ENCODE data around the gene APRT.
A peak's percentile ranks its signal among the peaks of the same experiment; 100 is the strongest.

The APRT gene

DNA sequence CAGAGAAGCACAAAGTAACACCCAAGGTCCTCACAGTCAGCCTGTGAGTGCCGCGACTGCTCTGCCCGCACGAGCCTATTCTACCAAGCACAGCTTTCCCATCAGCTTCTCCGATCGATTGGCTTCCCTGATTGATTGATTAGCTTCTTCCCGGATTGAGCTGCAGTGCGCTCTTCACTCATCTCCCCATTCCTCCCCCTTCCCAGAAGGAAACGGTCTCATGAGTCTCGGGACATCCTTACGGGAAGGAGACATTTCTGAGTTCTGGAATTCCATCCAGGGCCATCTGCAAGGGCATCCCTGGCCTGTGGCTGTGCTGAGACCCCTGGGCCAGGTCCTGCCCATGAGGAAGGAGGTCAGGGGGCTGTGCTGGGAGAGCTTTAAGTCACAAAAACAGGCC is 44.8 kb downstream of the APRT start:
- H3K9me3 ChIP-seq (ENCODE audit: control insufficient read depth, insufficient read depth, low read length) = no peaks in the 10 kb centered on the region
- no peak overlapping the region for H3K4me3 ChIP-seq (ENCODE audit: low read depth, low read length)
- no peaks in the 10 kb centered on the region; the same call in 1 of the 2 replicates for H3K27me3 ChIP-seq (ENCODE audit: control insufficient read depth, insufficient read depth, low read length)
- no peaks in the 10 kb centered on the region for H3K36me3 ChIP-seq (ENCODE audit: control insufficient read depth, insufficient read depth, low read length)
- H3K4me1 ChIP-seq (ENCODE audit: control insufficient read depth, insufficient read depth, low read length) = peaks cover 56% of the 10 kb centered on the region
- H3K9ac ChIP-seq (ENCODE audit: low read depth, low read length) = no peak overlapping the region
- no peak overlapping the region for H3K27ac ChIP-seq (ENCODE audit: low read depth, low read length)

DNA sequence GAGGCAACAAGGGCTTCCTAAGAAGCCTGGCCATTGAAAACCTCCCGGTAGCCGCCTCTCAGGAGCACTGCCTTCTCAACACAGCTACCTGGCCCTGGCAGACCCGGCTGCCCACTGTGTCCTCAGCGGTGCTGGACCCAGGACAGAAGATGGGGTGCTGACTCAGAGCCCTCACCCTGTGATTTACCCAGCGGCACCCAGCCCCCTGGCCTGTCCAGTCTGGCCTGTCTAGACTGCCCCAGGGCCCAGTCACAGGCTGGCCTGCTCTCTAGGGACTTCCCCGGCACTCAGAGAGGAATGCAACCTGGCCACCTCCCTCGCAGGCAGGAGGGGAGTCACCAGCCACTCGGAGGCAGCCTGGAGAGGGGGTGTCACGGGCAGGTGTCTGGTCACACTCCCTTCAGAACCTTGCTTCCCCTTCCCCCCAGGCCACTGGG is 46.8 kb downstream of the APRT start:
- Histone ChIP-seq H3K27ac (ENCODE audit: low read depth, low read length) (no peak overlapping the region), H3K4me1 (ENCODE audit: control insufficient read depth, insufficient read depth, low read length) (peaks cover 42% of the 10 kb centered on the region), H3K27me3 (ENCODE audit: control insufficient read depth, insufficient read depth, low read length) (no peaks in the 10 kb centered on the region), H3K9ac (ENCODE audit: low read depth, low read length) (no peak overlapping the region), H3K36me3 (ENCODE audit: control insufficient read depth, insufficient read depth, low read length) (no peaks in the 10 kb centered on the region), H3K4me3 (ENCODE audit: low read depth, low read length) (no peak overlapping the region), H3K9me3 (ENCODE audit: control insufficient read depth, insufficient read depth, low read length) (no peaks in the 10 kb centered on the region)

DNA sequence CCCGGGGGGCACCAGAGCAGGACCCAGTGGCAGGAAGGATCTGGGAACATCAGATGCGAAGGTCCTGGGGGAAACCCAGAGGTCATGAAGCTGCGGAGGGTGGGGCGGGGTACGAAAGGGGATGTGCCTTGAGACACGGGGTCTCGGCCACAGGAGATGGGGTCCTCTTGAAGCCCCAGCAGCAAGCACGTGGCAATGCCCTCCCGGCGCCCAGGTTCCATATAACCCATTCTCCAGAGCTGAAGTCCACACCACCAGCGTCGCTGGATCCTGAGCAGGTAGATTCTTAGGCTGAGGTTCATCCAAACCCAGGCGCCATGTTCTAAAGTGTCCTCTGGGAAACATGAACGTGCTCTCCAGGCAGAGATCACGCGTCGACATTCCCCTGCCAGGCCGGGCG is 47.6 kb downstream of the APRT start:
- H3K9ac ChIP-seq (ENCODE audit: low read depth, low read length) = no peak overlapping the region
- no peaks in the 10 kb centered on the region for H3K27me3 ChIP-seq (ENCODE audit: control insufficient read depth, insufficient read depth, low read length)
- H3K4me1 ChIP-seq (ENCODE audit: control insufficient read depth, insufficient read depth, low read length) = peaks cover 37% of the 10 kb centered on the region
- H3K9me3 ChIP-seq (ENCODE audit: control insufficient read depth, insufficient read depth, low read length) = no peaks in the 10 kb centered on the region
- no peaks in the 10 kb centered on the region for H3K36me3 ChIP-seq (ENCODE audit: control insufficient read depth, insufficient read depth, low read length)
- H3K4me3 ChIP-seq (ENCODE audit: low read depth, low read length) = no peak overlapping the region
- H3K27ac ChIP-seq (ENCODE audit: low read depth, low read length) = peak overlapping the region; percentile 75

DNA sequence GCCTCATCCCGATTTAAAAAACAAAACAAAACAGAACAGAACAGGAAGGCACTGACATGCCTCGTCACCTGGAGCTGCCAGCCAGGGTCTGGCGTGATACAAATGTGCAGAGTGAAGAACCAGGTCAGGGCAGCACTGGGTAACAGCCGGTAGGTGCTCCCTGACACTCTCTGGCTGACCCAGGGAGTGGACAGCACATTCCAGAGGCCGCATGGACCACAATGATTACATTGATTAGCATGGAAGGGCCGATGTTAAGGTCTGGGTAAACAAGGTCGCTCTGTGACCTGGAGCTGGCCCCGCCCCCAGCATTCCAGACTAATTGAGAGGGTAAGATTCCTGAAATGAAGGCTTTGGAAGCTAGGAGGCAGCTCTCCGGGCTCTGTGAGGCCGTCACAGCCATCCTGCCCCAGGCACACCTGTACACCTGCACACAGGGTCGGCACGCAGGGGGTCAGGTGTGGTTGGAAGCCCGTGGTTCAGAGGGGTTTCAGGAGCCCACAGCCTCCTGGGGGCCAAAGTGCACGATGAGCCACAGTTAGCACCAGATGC is 48.1 kb downstream of the APRT start:
- no peaks in the 10 kb centered on the region for H3K27me3 ChIP-seq (ENCODE audit: control insufficient read depth, insufficient read depth, low read length)
- no peak overlapping the region for H3K9ac ChIP-seq (ENCODE audit: low read depth, low read length)
- H3K9me3 ChIP-seq (ENCODE audit: control insufficient read depth, insufficient read depth, low read length) = no peaks in the 10 kb centered on the region
- peaks cover 40% of the 10 kb centered on the region for H3K4me1 ChIP-seq (ENCODE audit: control insufficient read depth, insufficient read depth, low read length)
- H3K4me3 ChIP-seq (ENCODE audit: low read depth, low read length) = no peak overlapping the region
- H3K36me3 ChIP-seq (ENCODE audit: control insufficient read depth, insufficient read depth, low read length) = no peaks in the 10 kb centered on the region
- H3K27ac ChIP-seq (ENCODE audit: low read depth, low read length) = peak overlapping the region; percentile 75

DNA sequence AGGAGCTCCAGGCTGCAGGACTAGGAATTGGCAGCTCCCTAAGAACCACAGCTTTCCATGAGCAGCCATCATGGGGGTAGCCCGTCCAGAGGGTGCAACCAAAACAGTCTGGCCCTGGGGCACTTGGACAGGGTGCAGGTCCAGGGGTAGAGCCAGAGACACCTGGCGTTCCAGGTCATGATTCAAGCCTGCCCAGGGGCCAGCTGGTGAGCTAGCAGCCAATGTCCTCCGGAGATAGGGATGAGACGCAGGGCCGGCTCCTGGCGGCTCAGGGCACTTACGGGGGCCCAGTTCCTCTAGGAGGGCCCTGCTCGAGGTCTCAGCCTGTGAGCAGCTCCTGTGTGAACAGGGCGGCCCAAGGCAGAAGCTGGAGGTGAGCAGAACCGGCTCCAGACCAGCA is 48.8 kb downstream of the APRT start:
- Histone ChIP-seq H3K4me3 (ENCODE audit: low read depth, low read length) (no peak overlapping the region), H3K9me3 (ENCODE audit: control insufficient read depth, insufficient read depth, low read length) (no peaks in the 10 kb centered on the region), H3K4me1 (ENCODE audit: control insufficient read depth, insufficient read depth, low read length) (peaks cover 35% of the 10 kb centered on the region), H3K36me3 (ENCODE audit: control insufficient read depth, insufficient read depth, low read length) (no peaks in the 10 kb centered on the region), H3K27ac (ENCODE audit: low read depth, low read length) (peak overlapping the region; percentile 75), H3K27me3 (ENCODE audit: control insufficient read depth, insufficient read depth, low read length) (no peaks in the 10 kb centered on the region), H3K9ac (ENCODE audit: low read depth, low read length) (no peak overlapping the region)

DNA sequence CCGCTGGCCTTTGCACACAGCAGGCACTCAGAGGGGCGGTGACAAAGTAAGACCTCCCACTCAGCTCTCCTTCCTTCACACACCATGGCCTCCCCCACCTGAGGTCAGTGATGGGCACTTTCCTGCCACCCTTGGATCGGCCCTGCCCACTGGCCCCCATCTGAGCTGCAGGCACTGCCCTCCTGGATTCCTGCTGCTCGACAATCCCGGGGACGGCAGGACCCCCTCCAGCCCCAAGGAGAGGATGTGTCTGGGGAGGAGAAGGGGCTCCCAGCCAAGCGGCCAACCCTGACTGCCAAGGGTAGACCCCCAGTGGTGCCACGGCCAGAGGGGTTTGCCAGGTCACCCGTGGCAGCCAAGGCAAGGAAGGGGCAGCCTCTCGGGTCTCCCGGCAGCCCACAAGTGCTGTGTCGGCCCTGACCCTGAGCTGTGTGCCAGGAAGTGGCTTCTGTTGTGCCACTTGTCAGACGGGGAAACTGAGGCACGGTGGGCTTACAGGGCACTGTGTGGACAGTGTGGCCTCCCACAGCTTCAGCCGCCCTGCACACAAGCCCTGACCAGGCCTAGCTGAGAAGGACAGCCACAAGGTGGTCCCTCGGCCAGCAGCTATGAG is 49.4 kb downstream of the APRT start:
- Histone ChIP-seq H3K4me3 (ENCODE audit: low read depth, low read length) (no peak overlapping the region), H3K27me3 (ENCODE audit: control insufficient read depth, insufficient read depth, low read length) (no peaks in the 10 kb centered on the region), H3K36me3 (ENCODE audit: control insufficient read depth, insufficient read depth, low read length) (no peaks in the 10 kb centered on the region), H3K9me3 (ENCODE audit: control insufficient read depth, insufficient read depth, low read length) (no peaks in the 10 kb centered on the region), H3K27ac (ENCODE audit: low read depth, low read length) (no peak overlapping the region), H3K9ac (ENCODE audit: low read depth, low read length) (no peak overlapping the region), H3K4me1 (ENCODE audit: control insufficient read depth, insufficient read depth, low read length) (peaks cover 34% of the 10 kb centered on the region)

DNA sequence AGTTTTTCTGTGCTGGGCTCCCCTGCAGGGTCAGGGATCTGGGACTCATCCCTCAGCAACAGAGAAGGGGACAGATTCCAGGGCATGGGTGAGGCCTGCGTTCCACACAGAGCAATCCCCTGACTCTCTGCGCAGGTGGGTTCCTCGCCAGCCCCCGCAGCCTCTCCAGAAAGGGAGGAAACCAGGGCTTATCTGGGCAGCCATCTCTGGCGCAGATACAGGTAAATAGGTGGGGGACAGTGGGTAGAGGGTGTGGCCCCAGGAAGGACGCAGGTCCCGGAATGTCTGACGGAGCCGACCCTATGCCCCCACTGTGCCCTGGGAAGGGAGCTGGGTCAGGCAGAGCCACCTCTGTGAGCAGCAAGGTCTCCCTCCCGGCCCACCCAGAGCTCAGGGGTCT is 49.9 kb downstream of the APRT start:
- Histone ChIP-seq H3K4me3 (ENCODE audit: low read depth, low read length) (no peak overlapping the region), H3K27ac (ENCODE audit: low read depth, low read length) (no peak overlapping the region), H3K27me3 (ENCODE audit: control insufficient read depth, insufficient read depth, low read length) (no peaks in the 10 kb centered on the region), H3K9me3 (ENCODE audit: control insufficient read depth, insufficient read depth, low read length) (no peaks in the 10 kb centered on the region), H3K36me3 (ENCODE audit: control insufficient read depth, insufficient read depth, low read length) (no peaks in the 10 kb centered on the region), H3K9ac (ENCODE audit: low read depth, low read length) (no peak overlapping the region), H3K4me1 (ENCODE audit: control insufficient read depth, insufficient read depth, low read length) (peaks cover 34% of the 10 kb centered on the region)

DNA sequence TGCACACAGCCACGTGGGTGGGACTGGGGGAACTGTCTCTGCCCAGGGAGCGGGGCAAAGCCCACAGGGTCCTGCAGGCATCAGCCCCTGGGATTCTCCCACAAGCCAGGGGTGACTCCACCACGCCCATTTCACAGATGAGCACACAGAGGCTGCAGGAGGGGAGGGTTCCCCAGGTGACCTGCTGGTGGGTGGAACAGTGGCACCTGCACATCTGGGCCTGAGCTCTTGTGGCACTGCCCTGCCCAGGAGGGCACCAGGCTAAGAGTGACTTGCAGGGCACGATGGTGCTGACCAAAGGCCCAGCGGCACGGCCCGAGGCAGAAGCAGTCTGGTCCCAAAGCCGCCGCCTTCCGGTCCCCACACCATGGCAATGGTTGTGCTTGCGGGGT is 50.6 kb downstream of the APRT start:
- no peaks in the 10 kb centered on the region for H3K27me3 ChIP-seq (ENCODE audit: control insufficient read depth, insufficient read depth, low read length)
- H3K4me3 ChIP-seq (ENCODE audit: low read depth, low read length) = no peak overlapping the region
- H3K9me3 ChIP-seq (ENCODE audit: control insufficient read depth, insufficient read depth, low read length) = no peaks in the 10 kb centered on the region
- H3K36me3 ChIP-seq (ENCODE audit: control insufficient read depth, insufficient read depth, low read length) = no peaks in the 10 kb centered on the region
- H3K27ac ChIP-seq (ENCODE audit: low read depth, low read length) = no peak overlapping the region
- H3K9ac ChIP-seq (ENCODE audit: low read depth, low read length) = no peak overlapping the region
- H3K4me1 ChIP-seq (ENCODE audit: control insufficient read depth, insufficient read depth, low read length) = peaks cover 34% of the 10 kb centered on the region

DNA sequence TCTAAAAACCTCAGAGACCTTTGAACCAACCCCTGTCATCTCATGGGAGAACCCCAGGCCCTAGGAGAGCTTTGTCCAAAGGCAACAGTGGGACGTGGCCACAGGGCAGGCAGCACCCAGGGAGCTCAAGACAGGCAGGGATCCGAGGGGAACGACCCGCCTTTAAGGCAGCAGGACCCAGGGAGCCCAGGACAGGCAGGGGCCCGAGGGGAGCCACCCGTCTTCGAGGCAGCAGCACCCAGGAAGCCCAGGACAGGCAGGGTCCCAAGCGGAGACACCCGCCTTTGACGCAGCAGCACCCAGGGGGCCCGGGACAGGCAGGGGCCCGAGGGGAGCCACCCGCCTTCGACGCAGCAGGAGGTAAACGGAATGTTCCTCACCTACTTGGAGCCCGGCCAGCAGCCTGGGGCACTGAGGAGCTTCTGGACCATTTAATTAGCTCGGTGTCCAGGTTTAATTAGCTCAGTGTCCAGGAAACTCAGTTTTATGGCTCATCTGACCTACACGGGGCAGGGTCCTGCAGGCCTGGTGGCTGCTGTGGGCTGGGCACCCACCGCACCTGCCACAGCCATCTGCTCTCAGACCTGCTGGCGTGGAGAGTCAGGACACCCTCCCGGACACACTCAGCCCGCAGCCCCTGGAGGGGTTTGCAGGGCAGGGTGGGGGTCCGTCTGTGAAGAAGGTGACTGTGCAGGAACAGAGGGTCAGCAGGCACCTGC is 51.1 kb downstream of the APRT start:
- Histone ChIP-seq H3K9ac (ENCODE audit: low read depth, low read length) (no peak overlapping the region), H3K27me3 (ENCODE audit: control insufficient read depth, insufficient read depth, low read length) (no peaks in the 10 kb centered on the region), H3K4me1 (ENCODE audit: control insufficient read depth, insufficient read depth, low read length) (peaks cover 34% of the 10 kb centered on the region), H3K4me3 (ENCODE audit: low read depth, low read length) (no peak overlapping the region), H3K36me3 (ENCODE audit: control insufficient read depth, insufficient read depth, low read length) (no peaks in the 10 kb centered on the region), H3K9me3 (ENCODE audit: control insufficient read depth, insufficient read depth, low read length) (no peaks in the 10 kb centered on the region), H3K27ac (ENCODE audit: low read depth, low read length) (peak overlapping the region; percentile 67)

DNA sequence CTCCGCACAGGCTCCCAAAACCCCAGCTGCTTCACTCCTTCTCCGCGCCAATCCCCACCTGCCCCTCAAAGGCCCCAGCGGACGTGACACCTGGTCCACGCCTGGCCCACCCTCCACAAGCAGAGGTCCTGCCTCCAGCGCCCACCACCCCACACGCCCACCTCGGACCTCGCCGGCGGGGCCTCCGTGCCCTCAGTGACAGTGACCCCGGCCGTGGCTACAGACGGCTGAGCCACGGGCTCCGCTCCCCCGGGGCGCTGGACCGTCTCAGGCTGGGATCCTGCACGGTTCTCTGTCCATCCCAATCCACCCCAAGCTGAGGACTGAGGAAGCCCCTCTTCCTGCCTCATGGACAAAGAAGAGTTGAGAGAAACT is 51.8 kb downstream of the APRT start:
- no peaks in the 10 kb centered on the region for H3K27me3 ChIP-seq (ENCODE audit: control insufficient read depth, insufficient read depth, low read length)
- H3K4me1 ChIP-seq (ENCODE audit: control insufficient read depth, insufficient read depth, low read length) = peaks cover 34% of the 10 kb centered on the region
- H3K4me3 ChIP-seq (ENCODE audit: low read depth, low read length) = no peak overlapping the region
- no peaks in the 10 kb centered on the region for H3K9me3 ChIP-seq (ENCODE audit: control insufficient read depth, insufficient read depth, low read length)
- H3K27ac ChIP-seq (ENCODE audit: low read depth, low read length) = peak overlapping the region; percentile 67
- H3K36me3 ChIP-seq (ENCODE audit: control insufficient read depth, insufficient read depth, low read length) = no peaks in the 10 kb centered on the region
- no peak overlapping the region for H3K9ac ChIP-seq (ENCODE audit: low read depth, low read length)
